Esophagus squamous epithelium (tissue), 4 donors: ENCODE measurements around the gene DIP2A.

ENCODE experiments used
- CTCF ChIP-seq, 6 experiments: fragments of 450-650 bp in 4 of 6; fragments of 200-600 bp in 2 of 6; sonication (generic) in 2 of 6; IDR thresholded peaks; one replicate each; pipeline ENCODE4 v1.5.1; 2016 to 2019; ENCODE audit warnings: antibody characterized with exemption in 6 of 6, mild to moderate bottlenecking in 4 of 6, moderate library complexity in 4 of 6
- POLR2A ChIP-seq, 4 donors: fragments of 450-650 bp; IDR thresholded peaks; one replicate each; pipeline ENCODE4 v1.6.1; 2017; ENCODE audit warnings: antibody characterized with exemption in 4 of 4, mild to moderate bottlenecking in 4 of 4, moderate library complexity in 3 of 4

DNA sequence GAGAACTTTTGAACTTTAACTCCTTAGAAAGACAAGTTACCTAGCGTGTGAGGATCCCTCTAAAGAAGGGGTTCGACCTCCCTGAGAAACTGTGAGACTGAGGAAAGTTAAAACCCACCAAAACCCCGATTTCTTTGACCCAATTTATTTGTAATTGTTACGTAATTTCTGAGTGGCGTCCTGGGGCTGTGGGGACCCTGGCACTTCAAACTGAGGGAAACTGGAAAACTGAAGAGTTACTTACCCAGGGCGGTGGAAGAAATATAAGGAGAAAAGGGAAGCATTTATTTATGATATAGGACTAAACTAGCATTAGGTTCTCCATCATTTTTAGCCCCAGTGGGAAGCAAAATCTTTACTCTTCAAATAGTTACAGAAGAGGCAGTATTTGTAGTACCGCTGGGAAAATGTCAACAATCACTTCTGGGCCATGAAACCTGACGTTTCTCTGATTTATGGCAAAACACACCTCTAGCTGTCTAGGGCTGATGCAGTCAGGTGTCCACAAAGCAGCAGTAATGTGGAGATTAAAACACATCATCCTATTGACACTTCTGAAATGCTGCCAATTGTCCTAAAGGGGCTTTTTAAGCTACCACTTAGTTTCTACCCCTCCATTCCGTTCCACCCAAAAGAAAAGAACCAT, 145.8 kb downstream of the DIP2A start:
- TF ChIP-seq CTCF (IDR thresholded peaks at IDR 0.05) (no peak), POLR2A (IDR thresholded peaks at IDR 0.05) (no peak)
